Embryonic facial prominence (tissue), 1 donor: Measurements from ENCODE around the gene ATP6V1G3.
"Not testable (repeated sequence)": the region's sequence is repeated elsewhere in the genome, so short reads cannot be mapped to it uniquely, and the experiment has no call there.

Experiments
- DNase-seq: peaks from one replicate; pipeline ENCODE4 v3.0.0-alpha.2; 2016; ENCODE audit errors: extremely low spot score

The ATP6V1G3 gene

DNA sequence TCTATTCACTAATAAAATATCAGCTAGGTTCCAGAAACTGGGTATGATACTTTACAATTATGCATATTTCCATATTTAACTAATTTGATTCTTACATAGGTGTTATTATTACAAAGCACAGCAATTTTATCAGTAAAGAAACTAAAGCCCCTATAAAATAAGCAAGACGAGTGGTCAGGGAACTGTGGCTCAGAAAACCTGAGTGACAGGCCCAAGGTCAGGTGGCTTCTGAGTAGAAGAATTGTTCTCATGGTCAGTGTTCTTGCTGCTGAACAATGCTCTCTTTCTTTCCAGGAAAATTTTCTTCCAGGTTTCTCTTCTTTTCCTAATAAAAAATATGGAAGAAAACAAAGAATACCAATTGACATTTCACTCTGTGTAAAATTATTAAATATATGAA is 2.2 kb upstream of the ATP6V1G3 start:
- DNase-seq, result no peak

DNA sequence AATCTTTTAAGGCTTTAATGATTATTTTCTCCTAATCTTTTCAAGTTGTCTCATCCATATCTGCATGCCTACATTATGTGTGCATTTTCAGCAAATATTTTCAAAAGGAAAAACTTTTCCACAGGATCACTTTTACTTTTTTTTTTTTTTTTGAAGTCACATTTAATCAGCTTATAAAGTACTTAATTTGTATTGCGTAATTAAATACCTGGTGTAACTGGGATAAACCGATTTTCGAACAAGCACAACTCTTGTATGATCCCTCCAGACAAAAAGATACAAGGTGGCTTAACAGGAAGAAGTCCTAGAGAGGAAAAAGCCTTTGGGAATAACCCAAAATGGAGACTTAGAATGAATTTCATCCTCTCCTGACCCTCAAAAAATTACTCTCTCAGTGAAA is 1.3 kb upstream of the ATP6V1G3 start:
- no peak for DNase-seq

DNA sequence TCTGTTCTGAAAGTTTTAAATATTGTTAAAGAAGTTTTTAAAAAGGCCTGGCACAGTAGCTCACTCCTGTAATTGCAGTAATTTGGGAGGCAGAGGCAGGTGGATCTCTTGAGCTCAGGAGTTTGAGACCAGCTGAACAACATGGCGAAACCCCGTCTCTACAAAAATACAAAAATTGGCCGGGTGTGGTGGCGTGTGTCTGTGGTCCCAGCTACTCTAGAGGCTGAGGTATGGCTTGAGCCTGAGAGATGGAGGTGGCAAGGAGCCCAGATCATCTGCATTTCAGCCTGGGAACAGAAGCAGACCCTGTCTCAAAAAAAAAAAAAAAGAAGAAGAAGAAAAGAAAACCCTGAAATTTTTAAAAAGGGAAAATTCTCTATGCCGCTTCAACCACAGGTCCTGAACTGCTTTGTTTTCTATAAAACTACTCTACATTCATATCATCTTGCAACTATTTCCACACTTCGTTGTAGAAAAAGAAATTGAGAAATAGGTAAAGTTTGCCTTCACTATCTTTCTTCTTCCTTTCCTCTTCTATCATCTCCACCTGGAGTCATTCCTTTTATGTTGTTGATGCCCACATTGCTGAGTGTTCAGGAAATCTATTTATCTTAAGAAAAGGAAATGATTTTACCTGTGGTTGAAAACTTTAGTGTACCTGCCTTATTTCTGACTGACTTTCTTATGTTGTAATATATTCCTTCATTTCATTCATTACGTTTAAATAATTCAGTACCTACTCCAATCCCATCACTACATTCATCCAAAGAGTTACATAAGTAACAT is 1.7 kb downstream of the ATP6V1G3 start:
- no peak for DNase-seq

DNA sequence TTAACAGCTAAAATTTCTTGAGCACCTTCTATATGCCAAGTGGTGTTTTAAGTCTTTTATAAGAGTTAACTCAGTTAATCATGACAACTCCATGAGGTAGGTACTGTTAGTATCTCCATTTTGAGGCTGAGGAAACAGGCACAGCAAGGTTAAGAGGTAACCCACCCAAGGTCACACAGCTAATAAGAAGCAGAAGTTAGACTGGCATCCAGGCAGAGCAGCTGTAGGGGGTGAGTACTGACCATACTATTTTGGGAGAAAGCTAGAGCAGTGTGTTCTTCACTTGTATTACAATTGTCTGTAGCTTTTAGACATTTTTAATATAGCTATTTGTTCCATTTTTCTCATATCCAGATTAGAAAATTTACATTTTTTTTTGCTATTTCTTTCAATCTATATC is 4.8 kb downstream of the ATP6V1G3 start:
- no peak for DNase-seq

DNA sequence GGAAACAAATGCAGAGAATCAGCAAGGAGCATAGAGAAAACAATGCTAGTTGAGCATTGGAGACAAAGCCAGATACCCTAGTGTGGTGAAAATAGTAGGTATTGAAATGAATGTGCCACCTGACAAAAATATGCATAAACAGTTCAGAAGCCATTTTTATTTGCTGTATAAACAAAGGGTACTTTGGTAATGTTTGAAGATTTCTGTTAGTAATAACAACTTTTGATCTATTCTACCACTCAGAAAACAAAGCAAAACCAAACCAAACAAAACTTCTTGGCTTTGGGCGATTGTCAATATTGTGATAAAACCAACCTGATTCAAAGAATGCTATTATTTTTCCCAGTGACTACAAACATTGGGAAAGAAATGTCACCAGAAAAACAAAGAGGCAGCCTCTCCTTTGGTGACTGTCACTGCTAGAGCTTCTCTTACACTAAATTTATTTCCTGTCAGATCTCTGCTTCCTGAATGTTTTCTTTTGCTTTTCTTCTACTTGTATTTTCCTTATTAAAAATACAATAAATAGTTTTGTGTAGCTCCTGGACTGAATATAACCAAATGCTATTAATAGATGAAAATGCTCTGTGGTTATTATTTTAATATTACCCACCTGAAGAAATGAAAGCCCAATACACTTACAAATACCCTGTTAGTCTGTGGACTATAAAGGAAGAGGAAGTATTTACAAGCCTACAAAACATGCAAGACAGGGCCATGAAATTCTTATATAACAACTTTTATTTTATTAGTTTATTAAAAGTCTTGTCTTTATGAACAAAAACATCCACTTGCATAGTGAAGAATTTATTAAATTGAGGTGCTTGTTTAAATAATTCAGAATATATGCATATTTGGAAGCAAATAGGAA is 5.7 kb downstream of the ATP6V1G3 start:
- no peak for DNase-seq

DNA sequence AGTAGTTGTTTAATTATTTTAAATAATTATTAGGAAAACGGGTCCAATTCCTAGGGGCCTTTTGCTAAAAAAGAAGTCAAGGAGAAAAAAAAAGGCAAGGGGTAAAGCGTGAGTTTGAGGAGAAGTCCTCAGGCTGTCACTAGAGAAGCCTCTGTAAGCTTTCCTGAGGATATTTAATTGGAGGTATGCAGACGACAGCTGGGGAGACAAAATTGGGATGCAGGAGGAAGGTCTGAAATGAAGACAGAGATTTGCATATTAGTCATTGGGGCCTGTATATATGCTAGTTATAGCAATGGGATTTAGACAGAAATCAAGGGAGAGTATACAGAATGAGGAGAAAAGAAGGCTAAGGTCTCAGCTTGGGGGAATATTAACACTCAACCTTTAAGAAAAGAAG is 8.6 kb downstream of the ATP6V1G3 start:
- DNase-seq, result no peak

DNA sequence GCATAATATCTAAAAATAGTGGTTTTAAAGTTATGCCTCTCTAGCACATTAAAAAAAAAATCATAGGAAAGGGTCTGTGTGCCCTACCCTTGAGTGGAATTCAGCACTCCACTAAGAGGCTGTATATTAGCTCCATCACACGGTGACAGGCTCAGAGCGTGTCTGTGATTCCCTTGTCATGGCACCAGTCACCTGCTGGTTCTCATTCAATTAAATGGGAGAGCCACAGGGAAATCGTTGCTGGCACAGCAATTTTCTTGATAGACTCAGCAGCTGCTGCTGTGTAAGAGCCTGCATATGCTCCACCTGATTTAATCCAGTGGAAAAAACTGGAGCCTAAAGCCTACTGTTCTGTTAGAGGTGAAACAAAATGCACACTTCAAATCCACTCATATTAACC is 9.5 kb downstream of the ATP6V1G3 start:
- no peak for DNase-seq

DNA sequence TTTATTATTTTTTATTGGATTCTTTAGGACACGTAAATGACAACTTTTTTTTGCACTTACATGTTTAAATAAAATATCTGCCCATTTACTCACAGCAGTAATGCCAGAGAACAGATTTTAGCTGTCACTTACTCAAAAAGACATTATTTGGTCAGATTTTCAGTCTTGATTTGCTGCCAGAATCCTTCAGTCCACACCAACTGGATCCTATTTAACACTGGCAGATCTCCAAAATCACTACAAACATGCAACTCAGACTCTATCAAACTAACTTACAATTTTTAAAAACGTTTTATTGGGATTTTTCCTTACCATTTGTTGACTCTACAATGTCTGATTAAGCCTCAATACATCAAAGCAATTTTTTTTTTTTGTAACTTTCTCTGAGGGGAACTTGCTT is 11.1 kb downstream of the ATP6V1G3 start:
- peak; percentile 20 for DNase-seq

DNA sequence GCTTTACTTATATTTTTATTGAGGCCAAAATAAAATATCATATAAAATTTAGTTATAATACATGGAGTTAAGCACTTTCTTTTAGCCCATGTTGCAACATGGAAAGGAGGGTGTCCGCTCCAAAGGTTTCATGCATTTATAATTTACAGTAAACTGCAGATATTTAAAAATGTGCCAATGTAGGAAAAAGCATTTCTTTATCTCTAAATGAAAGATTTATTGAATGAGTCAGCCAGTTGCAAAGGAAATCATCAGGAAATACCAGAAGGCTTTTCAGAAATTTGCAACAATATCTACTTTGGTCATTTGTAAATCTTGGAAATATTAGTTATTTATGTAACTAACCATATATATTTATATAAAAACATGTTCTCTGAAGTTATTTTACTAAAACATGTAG is 12.1 kb downstream of the ATP6V1G3 start:
- DNase-seq, result no peak

DNA sequence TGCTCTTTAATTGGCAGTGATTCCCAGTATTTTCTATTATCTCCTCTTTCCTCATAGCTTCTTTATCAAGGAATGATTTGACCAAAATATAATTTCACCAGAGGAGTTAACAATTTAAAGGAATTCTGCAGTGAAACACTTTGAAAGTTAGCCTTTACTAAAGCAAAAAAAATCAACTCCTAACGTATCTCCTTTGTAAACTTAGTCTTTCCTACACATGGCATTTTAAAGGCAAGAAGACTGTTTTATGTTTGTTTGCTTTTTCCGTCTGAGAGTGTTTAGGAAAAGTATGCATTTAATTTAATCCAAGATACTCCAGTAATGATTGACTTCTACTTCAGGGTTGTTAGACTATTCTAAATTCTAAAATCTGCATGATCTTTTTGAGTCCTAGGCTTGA is 15.9 kb downstream of the ATP6V1G3 start:
- no peak for DNase-seq

DNA sequence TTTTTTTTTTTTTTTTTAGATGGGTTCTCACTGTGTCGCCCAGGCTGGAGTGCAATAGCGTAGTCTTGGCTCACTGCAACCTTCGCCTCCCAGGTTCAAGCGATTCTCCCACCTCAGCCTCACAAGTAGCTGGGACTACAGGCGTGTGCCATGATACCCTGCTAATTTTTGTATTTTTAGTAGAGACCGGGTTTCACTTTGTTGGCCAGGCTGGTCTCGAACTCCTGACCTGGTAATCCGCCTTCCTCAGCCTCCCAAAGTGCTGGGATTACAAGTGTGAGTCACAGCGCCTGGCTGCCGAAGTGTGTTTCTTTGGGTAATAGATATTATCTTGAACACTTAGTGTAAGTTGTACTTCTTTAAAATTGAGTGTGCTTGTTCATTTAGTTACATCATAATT is 16.4 kb downstream of the ATP6V1G3 start:
- DNase-seq, result not testable (repeated sequence)

DNA sequence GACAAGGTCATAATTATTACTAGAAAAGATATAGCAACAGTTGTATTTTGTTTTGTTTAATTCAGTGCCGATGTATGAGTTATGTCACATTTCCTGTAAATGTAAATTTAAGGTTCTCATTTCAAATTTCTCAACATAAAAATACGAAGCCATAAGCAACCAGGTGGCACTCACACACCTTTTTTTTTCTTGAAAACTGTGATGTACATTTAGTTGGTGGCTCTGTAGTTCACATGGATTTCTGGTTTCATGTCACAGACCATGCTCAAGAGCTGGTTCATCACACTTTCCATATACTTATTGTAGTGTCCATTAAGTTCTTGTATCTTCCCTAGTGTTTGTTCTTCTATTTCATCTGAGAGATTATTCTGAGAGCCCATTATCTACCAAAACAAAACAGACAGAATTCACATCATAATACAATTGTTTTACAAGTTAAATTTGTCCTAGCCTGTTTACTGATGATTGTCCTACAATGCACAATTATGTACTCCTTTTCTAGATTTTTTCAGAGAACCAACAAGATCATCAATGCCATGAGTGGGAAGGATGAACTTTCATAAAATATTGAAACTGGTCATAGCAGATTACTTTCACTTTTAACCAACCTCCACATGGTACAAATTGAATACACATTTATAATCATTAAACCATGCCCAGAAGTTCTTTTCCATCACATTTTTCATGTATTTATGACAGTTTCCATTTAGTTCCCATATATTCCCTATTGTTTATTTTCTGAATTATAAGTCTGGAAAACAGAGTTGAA is 17.1 kb downstream of the ATP6V1G3 start:
- DNase-seq, result no peak

DNA sequence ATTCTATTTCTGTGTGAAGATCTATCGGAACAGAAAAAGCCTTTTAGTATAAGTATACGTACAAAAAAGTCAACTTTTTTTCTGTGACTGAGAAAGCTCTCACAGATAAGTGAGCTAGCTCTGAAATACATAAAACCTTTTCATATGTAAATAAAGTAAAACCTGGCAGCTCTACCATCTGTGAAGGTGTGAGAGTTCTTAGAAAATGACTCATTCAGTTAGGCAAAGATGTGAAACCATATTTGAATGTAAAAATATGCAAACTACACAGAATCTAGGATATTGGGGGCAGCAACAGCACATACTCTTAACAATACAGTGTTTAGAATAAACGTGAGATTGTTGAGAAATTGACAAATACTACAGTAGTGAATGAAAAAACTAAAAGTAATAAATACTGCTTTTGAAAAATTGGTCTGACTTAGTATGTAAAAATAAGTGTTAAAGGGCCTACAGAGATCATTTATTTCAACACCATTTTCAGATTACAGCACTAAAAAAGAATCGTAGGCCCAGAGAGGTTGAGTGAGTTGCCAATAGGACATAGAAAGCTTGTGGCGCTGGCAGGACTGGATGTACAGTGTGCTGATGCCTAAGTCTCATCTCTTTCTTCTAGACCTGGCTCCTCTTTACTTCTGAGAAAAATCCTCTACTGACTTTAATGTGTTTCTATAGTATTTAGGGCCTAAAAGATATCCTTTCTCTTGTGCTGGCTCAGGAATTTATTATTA is 19.8 kb downstream of the ATP6V1G3 start:
- DNase-seq, result no peak

DNA sequence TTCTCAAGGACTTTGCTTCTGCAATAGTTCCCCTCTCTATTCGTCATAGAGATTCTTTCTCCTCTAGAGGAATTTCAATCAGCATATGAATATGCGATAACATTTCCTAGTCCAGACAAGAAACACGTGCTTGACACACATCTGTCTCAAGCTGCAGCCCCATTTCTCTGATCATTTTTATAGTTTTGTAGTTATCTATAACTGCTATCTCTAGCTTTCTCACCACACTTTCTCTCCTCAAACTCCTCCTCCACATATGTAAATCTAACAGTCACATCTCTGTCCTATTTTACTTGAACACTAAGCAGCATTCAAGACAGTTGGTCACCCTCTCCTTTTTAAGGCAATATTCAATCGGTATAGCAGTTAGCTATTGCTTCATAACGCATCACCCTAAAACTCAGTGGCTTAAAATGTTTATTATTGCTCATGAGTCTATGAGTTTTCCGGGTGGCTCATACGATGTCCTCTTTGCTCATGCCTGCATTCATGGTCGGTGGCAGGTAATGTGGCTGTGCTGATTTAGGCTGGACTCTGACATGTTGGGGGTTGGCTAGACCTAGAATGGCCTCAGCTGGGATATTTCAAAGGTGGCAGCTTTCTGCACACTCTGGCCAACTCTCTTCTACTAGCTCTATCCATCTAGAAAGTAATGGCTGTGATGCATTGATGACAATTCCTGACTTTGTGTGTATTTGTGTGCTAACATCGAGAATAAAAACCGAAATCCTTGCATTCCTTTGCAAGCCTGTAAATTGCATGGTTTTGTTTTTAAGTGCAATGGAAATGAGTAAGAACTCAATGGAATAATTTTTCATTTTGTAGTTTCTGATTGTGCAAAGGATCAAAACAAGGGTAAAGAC is 20.6 kb downstream of the ATP6V1G3 start:
- DNase-seq, result no peak

DNA sequence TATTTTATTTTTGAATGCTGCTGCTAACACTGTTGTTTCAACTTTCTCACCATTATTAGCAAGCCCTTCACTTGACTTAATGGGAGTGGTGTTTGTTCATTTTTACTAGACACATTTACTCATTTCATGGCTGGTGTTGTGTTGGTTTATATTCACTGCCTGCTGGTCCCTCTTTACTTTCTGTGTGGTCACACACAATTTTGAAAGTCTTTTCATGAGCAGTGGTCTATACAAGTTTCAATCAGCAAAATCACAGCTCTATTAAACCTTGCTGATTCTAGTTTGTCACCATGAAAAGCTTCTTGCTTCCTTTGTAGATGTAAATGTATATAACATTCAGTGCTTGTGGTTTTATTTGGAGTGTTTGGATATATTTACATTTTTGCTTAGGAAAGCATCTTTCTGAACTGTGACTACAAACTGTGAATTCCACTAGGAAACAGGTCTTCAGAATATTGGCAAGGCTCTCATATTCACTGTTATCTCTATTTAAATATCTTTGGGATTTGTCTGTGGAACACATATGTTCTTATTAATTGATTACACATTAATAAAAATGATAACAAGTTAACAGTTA is 22.8 kb downstream of the ATP6V1G3 start:
- no peak for DNase-seq

DNA sequence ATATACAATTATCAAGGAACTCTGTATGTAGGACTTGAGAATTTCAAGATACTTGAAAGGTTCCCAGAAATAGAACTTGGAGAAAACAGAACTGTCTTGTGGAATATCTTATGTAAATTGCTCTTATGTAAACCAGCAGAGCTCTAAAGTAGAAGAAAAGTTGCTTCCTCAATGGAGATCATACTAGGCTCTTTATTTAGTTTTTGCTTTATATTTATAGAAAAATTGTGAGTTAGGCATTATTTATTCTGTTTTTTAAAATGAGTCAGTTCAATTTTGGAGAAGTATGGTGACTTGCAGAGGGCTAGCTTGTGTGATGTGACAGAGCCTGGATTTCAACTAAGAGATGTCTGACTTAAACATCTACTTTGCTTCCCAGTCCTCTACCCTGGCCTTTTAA is 40.4 kb downstream of the ATP6V1G3 start:
- DNase-seq, result no peak

DNA sequence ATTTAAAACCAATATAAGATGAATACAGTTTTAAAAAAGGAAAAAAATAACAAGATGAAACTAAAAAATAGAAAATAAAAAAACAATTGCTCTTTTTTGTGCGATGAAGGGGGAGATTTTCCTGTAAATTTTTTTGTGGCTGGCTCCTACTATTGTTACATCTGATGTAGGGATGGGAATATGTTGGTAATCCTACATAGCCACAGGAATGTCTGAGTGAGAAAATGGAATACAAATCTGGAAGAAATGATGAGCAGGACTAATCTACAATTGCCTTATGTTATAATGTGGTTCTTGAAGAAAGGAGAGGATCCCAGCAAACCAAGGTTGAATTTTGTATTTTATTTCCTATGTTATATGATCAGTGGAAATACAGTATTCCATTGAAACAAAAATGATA is 40.9 kb downstream of the ATP6V1G3 start:
- no peak for DNase-seq

DNA sequence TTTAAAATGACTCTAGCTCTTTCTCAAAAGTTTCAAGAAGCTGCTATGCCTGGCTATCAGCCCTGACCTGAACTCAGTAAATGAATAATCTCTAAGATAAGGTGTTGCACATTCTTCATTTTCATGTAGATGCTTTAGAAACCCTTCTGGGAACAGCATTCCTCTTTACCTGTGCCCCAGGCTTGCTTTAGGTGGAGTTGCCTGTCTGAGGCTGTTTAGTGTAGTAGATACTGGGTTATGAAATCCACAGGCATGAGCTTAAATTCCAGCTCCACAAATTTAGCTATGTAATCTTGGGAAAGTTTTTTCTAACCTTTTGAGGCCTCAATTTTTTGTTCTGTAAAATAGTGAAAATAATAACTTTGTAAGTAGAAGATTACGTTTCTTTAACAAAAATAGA is 41.6 kb downstream of the ATP6V1G3 start:
- DNase-seq, result no peak

DNA sequence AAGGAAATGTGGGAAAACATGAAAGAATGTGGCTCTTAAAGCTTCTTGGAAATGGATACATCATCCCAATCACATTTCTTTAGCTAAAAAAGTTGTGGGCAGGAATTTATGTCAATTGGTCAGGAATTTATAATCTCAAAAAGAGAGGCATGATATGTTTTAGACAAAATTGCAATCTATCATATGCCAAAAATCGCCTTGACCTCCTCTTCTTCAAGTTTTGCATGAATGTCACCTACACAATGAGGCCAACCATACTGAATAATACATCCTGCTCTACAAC is 42.4 kb downstream of the ATP6V1G3 start:
- no peak for DNase-seq

DNA sequence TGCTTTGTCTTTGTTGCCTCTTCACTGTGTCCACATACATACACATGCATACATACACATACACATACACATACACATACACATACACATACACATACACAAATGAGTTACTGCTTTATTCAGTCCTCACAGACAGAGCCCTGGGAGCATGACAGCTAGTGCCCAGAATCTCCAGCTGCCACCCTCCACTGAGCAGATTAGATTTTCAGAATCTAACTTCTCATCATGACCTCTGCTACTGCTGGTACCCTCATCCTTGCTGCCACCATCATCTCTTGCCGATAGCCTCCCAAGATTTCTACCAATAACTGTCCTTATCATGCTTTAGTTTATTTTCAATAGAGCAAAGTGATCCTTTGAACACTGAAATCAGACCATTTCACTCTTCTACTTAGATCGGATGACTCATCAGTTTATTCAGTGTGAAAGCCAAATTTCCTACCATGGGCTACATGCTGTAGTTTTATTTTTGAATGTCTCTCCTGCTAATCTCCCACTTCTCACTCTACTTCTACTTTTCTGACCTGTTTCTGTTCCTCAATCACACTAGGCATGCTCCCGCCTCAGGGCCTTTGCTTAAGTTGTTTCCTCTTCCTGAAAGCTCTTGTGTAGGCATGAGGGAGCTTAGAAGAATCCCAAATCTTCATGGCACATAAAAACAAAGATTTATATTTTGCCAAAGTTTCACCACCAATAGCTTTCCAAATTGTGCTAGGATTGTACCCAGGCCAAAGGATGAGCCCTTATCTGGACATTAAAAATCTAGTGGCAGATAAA is 43.0 kb downstream of the ATP6V1G3 start:
- no peak for DNase-seq
